ENCODE results near the gene RGS19.

The RGS19 gene

GRCh38 chr20:64063389-64064144 lies 15.8 kb downstream of the RGS19 start:
- DNase-seq (ENCODE audit: low spot score), result no peak
- in situ Hi-C loops (cut with MboI; ENCODE audit: low sequenced_read_pairs, unreplicated experiment), result no loop called here
- no peak for TF ChIP-seq CTCF (IDR thresholded peaks at IDR 0.05; ENCODE audit: borderline replicate concordance, control extremely low read depth, extremely low read depth, insufficient read depth, missing control alignments)

GRCh38 chr20:64062596-64063388 lies 16.5 kb downstream of the RGS19 start, which contains the start of gene TCEA2:
Gene TCEA2, plus strand, starts transcription at chr20:64063198. Its CDS starts 115 bp downstream, at chr20:64063313.
- in situ Hi-C loops (cut with MboI; ENCODE audit: low sequenced_read_pairs, unreplicated experiment), result no loop called here
- peak; percentile 98 for DNase-seq (ENCODE audit: low spot score)
- TF ChIP-seq CTCF (IDR thresholded peaks at IDR 0.05; ENCODE audit: borderline replicate concordance, control extremely low read depth, extremely low read depth, insufficient read depth, missing control alignments), result no peak

GRCh38 chr20:64062276-64062595 lies 17.1 kb downstream of the RGS19 start:
- DNase-seq (ENCODE audit: low spot score), result no peak
- TF ChIP-seq CTCF (IDR thresholded peaks at IDR 0.05; ENCODE audit: borderline replicate concordance, control extremely low read depth, extremely low read depth, insufficient read depth, missing control alignments), result no peak
- in situ Hi-C loops (cut with MboI; ENCODE audit: low sequenced_read_pairs, unreplicated experiment), result no loop called here

- no peak for TF ChIP-seq CTCF (IDR thresholded peaks at IDR 0.05; ENCODE audit: borderline replicate concordance, control extremely low read depth, extremely low read depth, insufficient read depth, missing control alignments)
- in situ Hi-C loops (cut with MboI; ENCODE audit: low sequenced_read_pairs, unreplicated experiment), result no loop called here
- DNase-seq (ENCODE audit: low spot score), result no peak
Measured at GRCh38 chr20:64058536-64058935, 20.8 kb downstream of the RGS19 start.

GRCh38 chr20:64057628-64058498 lies 21.5 kb downstream of the RGS19 start:
- TF ChIP-seq CTCF (IDR thresholded peaks at IDR 0.05; ENCODE audit: borderline replicate concordance, control extremely low read depth, extremely low read depth, insufficient read depth, missing control alignments), result peak; percentile 95
- DNase-seq (ENCODE audit: low spot score), result peak; percentile 92
- in situ Hi-C loops (cut with MboI; ENCODE audit: low sequenced_read_pairs, unreplicated experiment), result no loop called here
